Hematopoietic multipotent progenitor cell treated with erythropoietin and hydrocortisone succinate and interleukin-3 and kit ligand, for 15 days (in vitro differentiated cells): ENCODE data around the gene CCDC6.
"Not testable (repeated sequence)": the region's sequence is repeated elsewhere in the genome, so short reads cannot be mapped to it uniquely, and the experiment has no call there.

Experiments used
- DNase-seq: peaks from one replicate; pipeline ENCODE4 v3.0.0-alpha.2; 2015; ENCODE audit warnings: low spot score

Gene CCDC6

GRCh38 chr10:59754951-59755350 lies 151.4 kb downstream of the CCDC6 start:
- DNase-seq = no peak

GRCh38 chr10:59753267-59753666 lies 153.1 kb downstream of the CCDC6 start, which contains the start of gene MRLN:
TSS of gene MRLN (minus strand) at chr10:59753455.
- DNase-seq = no peak

GRCh38 chr10:59752278-59752940 lies 153.9 kb downstream of the CCDC6 start:
- no peak for DNase-seq

GRCh38 chr10:59750155-59750945 lies 156.0 kb downstream of the CCDC6 start:
- DNase-seq = no peak

- no peak for DNase-seq
Measured at GRCh38 chr10:59748834-59749233, 157.5 kb downstream of the CCDC6 start.

- DNase-seq = no peak
Measured at GRCh38 chr10:59745163-59745650, 161.1 kb downstream of the CCDC6 start.

GRCh38 chr10:59744762-59745161 lies 161.6 kb downstream of the CCDC6 start:
- DNase-seq = not testable (repeated sequence)

- DNase-seq = not testable (repeated sequence)
Measured at GRCh38 chr10:59744156-59744555, 162.2 kb downstream of the CCDC6 start.

GRCh38 chr10:59741583-59741982 lies 164.8 kb downstream of the CCDC6 start:
- no peak for DNase-seq

GRCh38 chr10:59741048-59741447 lies 165.3 kb downstream of the CCDC6 start:
- no peak for DNase-seq
